Umbilical cord (tissue), 2 donors: ENCODE results near the gene TBC1D3K. TPM values are rescaled to one million over a fixed set of nuclear protein-coding genes. Genes with fewer than 3 reads are reported as not detected.
"Not testable (repeated sequence)": the region's sequence is repeated elsewhere in the genome, so short reads cannot be mapped to it uniquely, and the experiment has no call there.

Experiments used
- DNase-seq: peaks from one replicate; pipeline ENCODE4 v3.0.0-alpha.2; 2015; ENCODE audit warnings: low spot score
- total RNA-seq: library from RNA; depleted of rRNA; stranded (reverse); fragments of >200 nt; gene quantifications from one replicate; pipeline ENCODE4 v1.2.3, GENCODE V29; 2014; ENCODE audit warnings: low replicate concordance; ENCODE audit not compliant: insufficient read depth

The TBC1D3K gene
- not detected for total RNA-seq

DNA sequence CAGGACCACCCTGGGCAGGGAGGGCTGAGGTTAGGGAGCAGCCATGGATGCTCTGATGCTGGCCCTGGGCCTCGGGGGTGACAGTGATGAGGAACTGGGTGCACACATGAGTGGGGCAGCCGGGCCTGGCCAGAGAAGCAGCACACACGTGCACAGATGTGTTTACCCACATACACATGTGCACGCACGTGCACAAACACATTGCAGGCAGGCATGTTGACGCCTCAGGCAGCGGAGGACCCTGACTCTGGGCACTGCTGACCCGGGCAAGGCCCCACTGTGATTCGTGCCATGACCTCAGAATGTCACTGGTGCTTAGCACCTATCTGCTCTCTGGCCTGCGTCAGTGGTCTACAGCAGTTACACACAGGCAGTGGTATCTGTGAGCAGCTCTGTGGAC lies at the start of gene TBC1D3K:
Gene TBC1D3K, plus strand, starts transcription at position 301 of the 400 bp plus-strand sequence. CDS start 1,585 bp downstream, outside the sequence.
- not testable (repeated sequence) for DNase-seq

GRCh38 chr17:37884516-37884915 lies 39.7 kb upstream of the TBC1D3K start:
- DNase-seq: no peak

GRCh38 chr17:37885136-37885535 lies 39.1 kb upstream of the TBC1D3K start:
- no peak for DNase-seq

GRCh38 chr17:37888881-37889280 lies 35.3 kb upstream of the TBC1D3K start:
- DNase-seq: no peak

DNA sequence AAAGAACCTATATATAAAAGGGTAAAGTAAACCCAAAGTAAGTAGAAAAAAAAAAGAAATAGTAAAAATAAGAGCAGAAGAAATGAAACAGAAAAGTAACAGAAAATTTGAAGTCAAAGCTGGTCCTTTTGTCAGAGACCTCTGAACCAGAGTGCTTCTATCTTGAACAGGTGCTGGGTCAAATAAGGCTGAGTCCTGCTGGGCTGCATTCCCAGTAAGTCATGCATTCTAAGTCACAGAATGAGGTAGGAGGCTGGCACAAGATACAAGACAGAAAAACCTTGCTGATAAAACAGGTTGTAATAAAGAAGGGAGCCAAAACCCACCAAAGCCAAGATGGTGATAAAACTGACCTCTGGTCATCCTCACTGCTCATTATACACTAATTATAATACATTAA lies 27.3 kb upstream of the TBC1D3K start:
- DNase-seq: not testable (repeated sequence)

Other genes starting within 250 kb of the TBC1D3K start
- 0.72 TPM for gene HNF1B, start 179.4 kb upstream of the TBC1D3K start, total RNA-seq
- 0.72 TPM for gene TBC1D3L, start 64.6 kb downstream of the TBC1D3K start, total RNA-seq
- gene TBC1D3D, start 79.6 kb downstream of the TBC1D3K start, total RNA-seq: not detected
- gene TBC1D3C, start 144.2 kb downstream of the TBC1D3K start, total RNA-seq: 8.7 TPM
- gene TBC1D3E, start 203.5 kb downstream of the TBC1D3K start, total RNA-seq: not detected